Right ventricle myocardium inferior (tissue), 1 donor: ENCODE results near the gene ENDOG. TPM values are rescaled to one million over a fixed set of nuclear protein-coding genes. Genes with fewer than 3 reads are reported as not detected.
A peak's percentile ranks its signal among the peaks of the same experiment; 100 is the strongest.
"Not testable (repeated sequence)": the region's sequence is repeated elsewhere in the genome, so short reads cannot be mapped to it uniquely, and the experiment has no call there.

Experiments used
- ATAC-seq: fragments of 200-7000 bp; cut with Tn5 transposase; one replicate; pipeline ENCODE4 v1.9.1; 2020; ENCODE audit warnings: mild to moderate bottlenecking, moderate library complexity
- DNase-seq: peaks from one replicate; pipeline ENCODE4 v3.0.0; 2021; ENCODE audit errors: missing footprints
- intact Hi-C: fragments of 100-400 bp; cut with DNase I; formaldehyde crosslinking; loops from one replicate; pipeline ENCODE4 v1.11.0; 2022
- total RNA-seq: library from RNA; stranded (reverse); fragmentation: NEBNext Ultra II Directional; extraction: Animal tissue kit (Norgen Biotek cat#: 25700); gene quantifications from one replicate; pipeline ENCODE4 v1.2.1, GENCODE V29; 2021
- donor health status: DM: no; HTN: yes; CAD: no; lungs with severe emphysema.

Gene ENDOG
- total RNA-seq, 1 donor from 2014 or later = 84.4 TPM

GRCh38 chr9:128823362-128823902, 5.1 kb downstream of the ENDOG start:
- ATAC-seq (no peak), DNase-seq (peak; percentile 63)
- intact Hi-C loops = no loop called here

GRCh38 chr9:128823903-128824406, 5.7 kb downstream of the ENDOG start:
- intact Hi-C loops = no loop called here
- DNase-seq (peak; percentile 13), ATAC-seq (no peak)

- intact Hi-C loops = no loop called here
- ATAC-seq (no peak), DNase-seq (peak; percentile 22)
Observed at GRCh38 chr9:128824911-128825310, 6.6 kb downstream of the ENDOG start.

- intact Hi-C loops = no loop called here
- peak; percentile 22 for DNase-seq
- no peak for ATAC-seq
Observed at GRCh38 chr9:128825923-128826700, 7.8 kb downstream of the ENDOG start.

GRCh38 chr9:128828267-128828666, 10.0 kb downstream of the ENDOG start:
- ATAC-seq = no peak
- DNase-seq = no peak
- intact Hi-C loops = no loop called here

DNA sequence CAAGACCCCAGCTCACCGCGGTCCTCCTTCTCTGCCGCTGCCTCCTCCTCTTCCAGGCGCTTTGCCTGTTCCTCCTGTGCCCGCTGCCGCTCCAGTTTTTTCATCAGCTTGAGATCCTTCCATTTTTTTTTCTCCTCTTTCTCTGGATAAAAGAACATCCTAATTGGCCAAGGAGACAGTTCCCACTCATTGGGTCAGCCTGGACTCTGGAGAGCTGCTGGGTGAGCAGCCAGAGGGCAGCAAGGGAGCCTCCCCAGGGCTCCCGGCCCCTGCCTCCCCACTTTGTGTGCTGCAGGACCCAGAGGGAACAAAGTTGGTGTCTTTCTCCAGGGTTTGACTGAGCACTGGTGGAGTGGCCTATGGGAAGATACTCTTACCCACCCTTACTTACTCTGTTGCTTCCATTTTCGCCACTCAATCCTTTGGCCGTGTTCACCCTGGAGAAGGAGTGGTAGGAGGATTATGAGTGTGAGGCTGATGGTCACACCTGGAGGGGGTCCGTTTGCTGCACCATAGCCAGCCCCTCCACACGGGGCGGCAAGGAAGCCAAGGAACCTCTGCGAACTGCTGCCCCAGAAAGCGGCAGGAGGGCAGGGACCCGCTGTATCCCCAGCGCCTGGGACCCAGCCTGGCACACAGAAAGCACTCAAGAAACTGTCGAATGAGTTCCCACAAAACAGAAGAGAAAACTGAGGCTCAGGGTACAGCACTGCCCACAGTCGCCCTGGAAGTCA, 10.6 kb downstream of the ENDOG start:
- ATAC-seq (no peak), DNase-seq (no peak)
- intact Hi-C loops = no loop called here

DNA sequence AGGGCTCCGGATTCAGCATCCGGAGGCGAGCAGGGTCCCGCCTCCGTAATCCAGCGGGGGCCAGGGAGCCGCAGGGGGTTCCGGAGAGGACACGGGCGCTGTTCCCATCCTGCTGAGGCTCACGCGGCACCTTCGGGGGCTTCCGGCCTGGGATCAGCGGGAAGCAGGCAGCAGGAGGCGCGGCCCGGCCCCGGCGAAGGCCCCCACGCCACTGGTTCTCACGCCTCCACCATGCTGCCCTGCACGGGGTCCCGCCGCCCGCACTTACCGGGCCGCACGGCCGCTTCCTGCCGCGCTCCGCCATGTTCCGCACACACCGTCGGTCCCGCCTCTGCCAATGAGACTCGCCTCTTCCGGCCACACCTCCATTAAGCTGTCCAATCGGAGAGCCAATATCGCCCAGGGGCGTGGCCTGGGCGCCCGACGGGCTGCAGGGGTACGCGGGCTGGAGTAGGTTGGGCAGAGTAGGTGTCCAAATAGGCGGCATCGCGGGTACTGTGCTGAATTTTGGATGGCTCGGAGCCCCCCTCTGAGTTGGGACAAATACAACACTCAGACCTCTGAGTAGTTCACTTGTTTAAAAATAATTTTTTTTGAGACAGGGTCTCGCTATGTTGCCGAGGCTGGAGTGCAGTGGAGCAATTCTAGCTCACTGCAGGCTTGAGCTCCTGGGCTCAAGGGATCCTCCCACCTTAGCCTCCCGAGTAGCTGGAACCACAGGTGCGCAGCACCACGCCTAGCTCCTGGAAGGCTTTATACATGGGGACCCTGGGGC, 11.4 kb downstream of the ENDOG start, which contains the start of gene SPOUT1:
SPOUT1 (minus strand) TSS at position 318 of the 775 bp plus-strand sequence; CDS start at position 304, 14 bp downstream.
- DNase-seq = peak; percentile 95
- ATAC-seq = peak; percentile 99
- intact Hi-C loops = no loop called here

- no peak for ATAC-seq
- DNase-seq = peak; percentile 6
- intact Hi-C loops = no loop called here
Observed at GRCh38 chr9:128833696-128834095, 15.4 kb downstream of the ENDOG start.

DNA sequence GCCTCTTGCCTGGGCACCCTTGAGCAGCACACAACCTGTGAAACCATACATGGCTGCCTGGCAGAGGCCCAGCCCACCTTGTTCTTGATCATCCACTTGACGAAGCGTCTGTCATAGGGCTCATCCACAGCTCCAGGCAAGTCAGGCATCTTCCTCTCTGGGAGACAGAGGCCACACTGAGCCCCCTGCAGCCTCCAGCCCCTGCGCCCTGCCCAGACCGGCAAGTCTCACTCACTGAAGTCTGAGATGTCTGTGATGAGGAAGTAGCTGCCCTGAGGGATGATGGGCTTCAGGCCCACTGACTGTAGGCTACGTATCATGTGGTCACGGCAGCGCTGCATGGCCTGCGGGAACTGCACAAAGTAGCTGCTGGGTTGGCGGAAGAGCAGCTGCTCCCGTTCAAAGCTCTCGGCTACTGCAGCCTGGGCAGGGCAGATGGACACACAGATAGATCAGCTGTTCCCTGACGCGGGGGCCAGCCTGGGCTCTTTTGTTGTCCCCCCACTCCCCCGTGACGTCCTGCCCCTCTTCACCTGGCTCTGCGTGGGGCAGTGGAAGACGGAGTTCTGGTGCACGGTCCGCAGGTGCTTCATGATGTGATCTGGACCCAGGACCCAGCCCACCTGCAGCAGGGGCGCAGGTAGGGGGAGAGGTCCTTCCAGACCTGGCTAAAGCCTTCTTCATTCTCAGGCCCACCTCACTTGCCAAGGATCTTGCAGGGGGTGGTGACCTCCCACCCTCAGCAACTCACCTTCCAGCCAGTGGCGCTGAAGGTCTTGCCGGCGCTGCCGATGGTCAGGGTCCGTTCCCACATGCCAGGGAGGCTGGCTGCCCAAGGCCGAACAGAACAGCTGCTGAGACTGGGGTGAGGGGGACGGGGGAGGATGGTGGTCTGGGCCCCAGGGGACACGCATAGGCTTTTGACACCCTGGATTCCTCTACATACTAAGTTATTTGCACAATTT, 17.2 kb downstream of the ENDOG start:
- DNase-seq (no peak), ATAC-seq (no peak)

DNA sequence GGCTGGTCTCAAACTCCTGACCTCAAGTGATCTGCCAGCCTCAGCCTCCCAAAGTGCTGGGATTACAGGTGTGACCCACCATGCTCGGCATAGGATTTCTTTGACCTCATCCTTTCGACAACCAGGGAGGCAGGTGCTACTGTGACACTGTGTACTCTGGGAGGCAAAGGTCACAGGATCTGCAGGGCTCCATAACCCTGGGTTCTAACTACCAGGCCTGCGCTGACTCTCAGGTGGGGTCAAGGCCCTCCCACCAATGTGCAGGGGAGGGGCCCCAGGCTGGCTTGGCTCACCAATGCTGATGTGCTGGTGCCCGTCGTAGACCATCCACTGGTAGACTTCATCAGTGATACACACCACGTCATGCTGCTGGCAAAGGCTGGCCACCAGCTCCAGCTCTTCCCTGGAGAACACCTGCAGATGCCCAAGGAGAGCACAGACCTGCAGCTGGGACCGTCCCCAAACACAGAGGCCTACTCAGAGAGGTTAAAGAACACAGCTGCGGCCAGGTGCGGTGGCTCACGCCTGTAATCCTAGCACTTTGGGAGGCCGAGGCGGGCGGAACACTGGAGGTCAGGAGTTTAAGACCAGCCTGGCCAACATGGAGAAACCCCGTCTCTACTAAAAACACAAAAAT, 18.3 kb downstream of the ENDOG start:
- ATAC-seq (no peak), DNase-seq (no peak)
- intact Hi-C loops = no loop called here

More for the DNA sequence above, 17.2 kb downstream of the ENDOG start:
- intact Hi-C loops = no loop called here

DNA sequence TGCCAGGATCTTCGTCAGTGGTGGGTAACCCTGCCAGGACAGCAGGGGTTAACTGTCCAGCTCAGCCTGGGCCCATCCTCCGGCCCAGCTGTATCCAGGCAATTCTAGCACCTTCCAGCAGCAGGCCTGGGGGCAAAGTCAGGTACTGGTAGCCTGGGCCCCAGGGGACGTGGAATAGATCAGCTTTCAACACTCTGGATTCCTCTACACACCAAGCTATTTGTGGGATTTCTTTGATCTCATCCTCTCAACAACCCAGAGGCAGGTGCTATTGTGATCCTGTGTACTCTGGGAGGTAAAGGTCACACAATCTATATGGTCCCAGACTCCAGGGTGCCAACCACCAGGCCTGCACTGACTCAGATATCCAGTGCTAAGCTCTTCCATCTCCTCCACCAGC, 20.0 kb downstream of the ENDOG start:
- DNase-seq (no peak), ATAC-seq (no peak)
- intact Hi-C loops = no loop called here

- intact Hi-C loops = no loop called here
- ATAC-seq (no peak), DNase-seq (no peak)
Observed at GRCh38 chr9:128840524-128840923, 22.2 kb downstream of the ENDOG start.

DNA sequence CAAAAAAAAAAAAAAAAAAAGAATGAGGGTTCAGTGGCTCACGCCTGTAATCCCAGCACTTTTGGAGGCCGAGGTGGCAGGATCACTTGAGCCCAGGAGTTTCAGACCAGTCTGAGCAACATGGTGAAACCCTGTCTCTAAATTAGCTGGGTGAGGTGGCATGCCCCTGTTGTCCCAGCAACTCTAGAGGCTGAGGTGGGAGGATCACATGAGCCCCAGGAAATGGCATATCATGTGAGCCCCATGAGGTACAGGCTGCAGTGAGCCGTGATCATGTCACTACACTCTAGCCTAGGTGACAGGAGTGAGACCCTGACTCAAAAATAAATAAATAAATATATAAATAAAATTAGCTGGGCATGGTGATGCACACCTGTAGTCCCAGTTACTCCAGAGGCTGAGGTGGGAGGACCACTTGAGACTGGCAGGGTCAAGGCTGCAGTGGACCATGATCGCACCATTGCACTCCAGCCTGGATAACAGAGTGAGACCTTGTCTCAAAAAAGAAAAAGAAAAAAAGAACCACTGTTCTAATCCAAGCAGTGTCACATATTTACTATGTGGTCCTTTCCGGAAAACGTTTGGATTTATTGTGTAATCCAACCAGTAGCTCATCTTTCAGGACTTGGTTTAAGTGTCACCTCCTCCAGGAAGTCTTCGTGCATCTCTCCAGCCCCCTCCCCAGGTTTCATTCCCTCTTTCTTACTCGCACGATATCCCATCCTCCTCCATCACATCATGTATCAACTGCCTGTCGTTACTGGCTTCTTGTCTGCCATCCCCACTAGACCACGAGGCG, 23.6 kb downstream of the ENDOG start:
- no peak for DNase-seq

GRCh38 chr9:128843171-128843570, 24.9 kb downstream of the ENDOG start:
- intact Hi-C loops, DNase-seq: not testable (repeated sequence)

More for the DNA sequence above, 23.6 kb downstream of the ENDOG start:
- ATAC-seq = no peak
- intact Hi-C loops = no loop called here

GRCh38 chr9:128845186-128845931, 27.1 kb downstream of the ENDOG start:
- intact Hi-C loops = no loop called here
- DNase-seq (no peak), ATAC-seq (no peak)

More at GRCh38 chr9:128843171-128843570, 24.9 kb downstream of the ENDOG start:
- ATAC-seq = not testable (repeated sequence)

- no peak for ATAC-seq
- intact Hi-C loops = no loop called here
- DNase-seq = no peak
Observed at GRCh38 chr9:128846680-128847030, 28.4 kb downstream of the ENDOG start.
